Muscle of leg (tissue), 11 donors: ENCODE results near the gene GRAMD1A. TPM values are rescaled to one million over a fixed set of nuclear protein-coding genes. Genes with fewer than 3 reads are reported as not detected.
"Not testable (repeated sequence)": the region's sequence is repeated elsewhere in the genome, so short reads cannot be mapped to it uniquely, and the experiment has no call there.

ENCODE experiments used
- DNase-seq: peaks from one replicate; pipeline ENCODE4 v3.0.0; 2013
- H3K27ac ChIP-seq: one replicate; pipeline ENCODE4 v1.5.1; 2013; ENCODE audit warnings: mild to moderate bottlenecking, low read length, control low read depth
- H3K27me3 ChIP-seq: one replicate; pipeline ENCODE4 v1.6.1; 2013; ENCODE audit warnings: low read length; ENCODE audit not compliant: control insufficient read depth, insufficient read depth
- H3K36me3 ChIP-seq: one replicate; pipeline ENCODE4 v1.6.1; 2013; ENCODE audit warnings: low read length; ENCODE audit not compliant: control insufficient read depth, insufficient read depth
- H3K4me1 ChIP-seq: one replicate; pipeline ENCODE4 v1.6.1; 2013; ENCODE audit warnings: low read length; ENCODE audit not compliant: control insufficient read depth, insufficient read depth
- H3K4me3 ChIP-seq: one replicate; pipeline ENCODE4 v1.5.1; 2013; ENCODE audit warnings: low read length, control low read depth
- H3K9me3 ChIP-seq: replicated peaks from 2 replicates; pipeline ENCODE4 v1.6.1; 2013; ENCODE audit warnings: low read depth, low read length; ENCODE audit not compliant: control insufficient read depth
- WGBS: methylation state at CpG from one replicate; pipeline ENCODE4 v1.1.5; 2013; ENCODE audit warnings: missing lambda C conversion rate; ENCODE audit not compliant: insufficient coverage; 5-methylcytosine and 5-hydroxymethylcytosine counted together
- polyA plus RNA-seq, 8 donors: library from polyadenylated mRNA; unstranded; fragments of 120-200 nt; gene quantifications; one replicate each; pipeline versions ENCODE4 v1.2.1 to v1.2.3, GENCODE V29; 2013; ENCODE audit warnings: inconsistent platforms in 1 of 8, low replicate concordance in 1 of 8; ENCODE audit not compliant: insufficient read length in 8 of 8, insufficient read depth in 1 of 8
- total RNA-seq: library from RNA; stranded (reverse); fragments of 120-200 nt; gene quantifications from one replicate; pipeline ENCODE4 v1.2.4, GENCODE V29; 2013

The GRAMD1A gene
- total and polyA plus RNA-seq, 9 donors, result 16.0 to 48.0 (median 35.3) TPM

GRCh38 chr19:34991542-34992333 lies 8.4 kb upstream of the GRAMD1A start:
- H3K9me3 ChIP-seq, result peaks cover 2% of the 10 kb centered on the region
- DNase-seq, result no peak
- WGBS, result 88% methylated on average over 2 of the region's 8 CpGs

GRCh38 chr19:34992582-34992981 lies 7.5 kb upstream of the GRAMD1A start:
- WGBS, result 88% methylated on average over 1 of the region's 7 CpGs
- DNase-seq, H3K27ac ChIP-seq, H3K4me3 ChIP-seq, H3K4me1 ChIP-seq, H3K9me3 ChIP-seq, H3K27me3 ChIP-seq, H3K36me3 ChIP-seq: not testable (repeated sequence)

More at GRCh38 chr19:34991542-34992333, 8.4 kb upstream of the GRAMD1A start:
- no peaks in the 10 kb centered on the region for H3K36me3 ChIP-seq
- H3K27me3 ChIP-seq, result no peaks in the 10 kb centered on the region
- no peak overlapping the region for H3K27ac ChIP-seq
- H3K4me1 ChIP-seq, result peaks cover 9% of the 10 kb centered on the region
- no peak overlapping the region for H3K4me3 ChIP-seq

GRCh38 chr19:34994286-34994642 lies 5.9 kb upstream of the GRAMD1A start:
- Histone ChIP-seq H3K4me1 (peaks cover 15% of the 10 kb centered on the region), H3K4me3 (no peak overlapping the region)
- WGBS, result 76% methylated on average over 9 of the region's 9 CpGs

GRCh38 chr19:34994643-34995541 lies 5.2 kb upstream of the GRAMD1A start:
- no peak overlapping the region for H3K4me3 ChIP-seq
- DNase-seq, result no peak
- no peaks in the 10 kb centered on the region for H3K27me3 ChIP-seq
- peaks cover 21% of the 10 kb centered on the region for H3K4me1 ChIP-seq
- peaks cover 2% of the 10 kb centered on the region for H3K9me3 ChIP-seq
- WGBS, result 91% methylated on average over 12 of the region's 17 CpGs
- no peaks in the 10 kb centered on the region for H3K36me3 ChIP-seq
- H3K27ac ChIP-seq, result peak overlapping the region; percentile 86

More at GRCh38 chr19:34994286-34994642, 5.9 kb upstream of the GRAMD1A start:
- H3K27me3 ChIP-seq, result no peaks in the 10 kb centered on the region
- no peaks in the 10 kb centered on the region for H3K36me3 ChIP-seq
- DNase-seq, result no peak
- H3K27ac ChIP-seq, result peak overlapping the region; percentile 86
- H3K9me3 ChIP-seq, result peaks cover 2% of the 10 kb centered on the region

- Histone ChIP-seq H3K4me1 (peaks cover 21% of the 10 kb centered on the region), H3K27ac (peak overlapping the region; percentile 86), H3K36me3 (no peaks in the 10 kb centered on the region), H3K27me3 (no peaks in the 10 kb centered on the region), H3K4me3 (no peak overlapping the region), H3K9me3 (peaks cover 2% of the 10 kb centered on the region)
- 74% methylated on average over 4 of the region's 8 CpGs for WGBS
- no peak for DNase-seq
Observed at GRCh38 chr19:34995551-34995950, 4.6 kb upstream of the GRAMD1A start.

- no CpG with 5 or more reads among the region's 8 CpGs for whole genome bisulfite sequencing
- DNase-seq, result no peak
- Histone ChIP-seq H3K4me1 (peaks cover 34% of the 10 kb centered on the region), H3K27ac (peak overlapping the region; percentile 67), H3K4me3 (no peak overlapping the region), H3K27me3 (no peaks in the 10 kb centered on the region), H3K9me3 (peaks cover 2% of the 10 kb centered on the region), H3K36me3 (no peaks in the 10 kb centered on the region)
Observed at GRCh38 chr19:34997071-34997617, 3.0 kb upstream of the GRAMD1A start.

- not testable (repeated sequence) for DNase-seq, H3K27me3 ChIP-seq, H3K36me3 ChIP-seq, H3K4me3 ChIP-seq, H3K9me3 ChIP-seq, H3K27ac ChIP-seq
- H3K4me1 ChIP-seq, result peaks cover 36% of the 10 kb centered on the region
- WGBS, result 80% methylated on average over 1 of the region's 7 CpGs
Observed at GRCh38 chr19:34998224-34998623, 1.9 kb upstream of the GRAMD1A start.

GRCh38 chr19:34998777-34999497 lies 1.2 kb upstream of the GRAMD1A start:
- peak overlapping the region; percentile 98 for H3K27ac ChIP-seq
- 38% methylated on average over 13 of the region's 13 CpGs for WGBS
- peak overlapping the region; percentile 53 for H3K4me3 ChIP-seq
- peaks cover 2% of the 10 kb centered on the region for H3K9me3 ChIP-seq
- peaks cover 4% of the 10 kb centered on the region for H3K36me3 ChIP-seq
- DNase-seq, result no peak
- H3K27me3 ChIP-seq, result no peaks in the 10 kb centered on the region
- peaks cover 41% of the 10 kb centered on the region for H3K4me1 ChIP-seq

GRCh38 chr19:35000338-35000646 lies 169 bp downstream of the GRAMD1A start:
- H3K4me3 ChIP-seq, result peak overlapping the region; percentile 62
- WGBS, result under 1% methylated on average over 27 of the region's 37 CpGs
- no peak for DNase-seq
- no peaks in the 10 kb centered on the region for H3K9me3 ChIP-seq
- no peak overlapping the region for H3K27ac ChIP-seq
- no peaks in the 10 kb centered on the region for H3K27me3 ChIP-seq
- peaks cover 32% of the 10 kb centered on the region for H3K4me1 ChIP-seq
- H3K36me3 ChIP-seq, result peaks cover 9% of the 10 kb centered on the region
